ENCODE measurements around the gene MOB3A. TPM values are rescaled to one million over a fixed set of nuclear protein-coding genes. Genes with fewer than 3 reads are reported as not detected.
A peak's percentile ranks its signal among the peaks of the same experiment; 100 is the strongest.

MOB3A gene
- total and polyA plus RNA-seq, 9 of the 15 experiments (the other 6 are each of a cell fraction or from before 2014, with no cell fraction given) = 1.1 to 24.1 (median 6.0) TPM

- no peak for TF ChIP-seq ID3 (CRISPR knock-in tag; IDR thresholded peaks at IDR 0.05)
- peak; percentile 83 for TF ChIP-seq ID3 (tag; IDR thresholded peaks at IDR 0.05)
- 0 out of 2 replicates have a peak, but pooled peaks have one; percentile 21 for TF ChIP-seq HIVEP1 (CRISPR knock-in tag; IDR thresholded peaks at IDR 0.05)
- TF ChIP-seq, protein P1, sequence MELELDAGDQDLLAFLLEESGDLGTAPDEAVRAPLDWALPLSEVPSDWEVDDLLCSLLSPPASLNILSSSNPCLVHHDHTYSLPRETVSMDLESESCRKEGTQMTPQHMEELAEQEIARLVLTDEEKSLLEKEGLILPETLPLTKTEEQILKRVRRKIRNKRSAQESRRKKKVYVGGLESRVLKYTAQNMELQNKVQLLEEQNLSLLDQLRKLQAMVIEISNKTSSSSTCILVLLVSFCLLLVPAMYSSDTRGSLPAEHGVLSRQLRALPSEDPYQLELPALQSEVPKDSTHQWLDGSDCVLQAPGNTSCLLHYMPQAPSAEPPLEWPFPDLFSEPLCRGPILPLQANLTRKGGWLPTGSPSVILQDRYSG (tag; conservative IDR thresholded peaks at IDR 0.05; ENCODE audit: low read depth) = no peak
- peak; percentile 49; the same call in 1 of the 2 replicates for TF ChIP-seq ZNF311 (CRISPR knock-in tag; IDR thresholded peaks at IDR 0.05)
- TF ChIP-seq GTF3C2 (IDR thresholded peaks at IDR 0.05; ENCODE audit: borderline replicate concordance, extremely low read depth, insufficient read length) = no peak
- no peak for TF ChIP-seq THRAP3 (IDR thresholded peaks at IDR 0.05; ENCODE audit: borderline replicate concordance)
- TF ChIP-seq ZNF639 (CRISPR knock-in tag; conservative IDR thresholded peaks at IDR 0.05 in 1 of 2, IDR thresholded peaks at IDR 0.05 in 1 of 2) = 0 out of 4 replicates have a peak, but pooled peaks of 1 of the 2 experiments have one; percentile 52
- peak; percentile 100 for TF ChIP-seq PCBP1 (IDR thresholded peaks at IDR 0.05; ENCODE audit: low read depth, low read length, poor library complexity, severe bottlenecking)
- TF ChIP-seq THAP7 (CRISPR knock-in tag; IDR thresholded peaks at IDR 0.05) = 0 out of 2 replicates have a peak, but pooled peaks have one; percentile 33
- TF ChIP-seq GTF2A2 (tag; IDR thresholded peaks at IDR 0.05) = no peak
- TF ChIP-seq ZNF12 (CRISPR knock-in tag; IDR thresholded peaks at IDR 0.05) = 0 out of 2 replicates have a peak, but pooled peaks have one; percentile 67
- 0 out of 2 replicates have a peak, but pooled peaks have one; percentile 54 for TF ChIP-seq ZEB2 (IDR thresholded peaks at IDR 0.05)
- TF ChIP-seq ZNF384 (IDR thresholded peaks at IDR 0.05; ENCODE audit: low read depth, low read length) = 0 out of 2 replicates have a peak, but pooled peaks have one; percentile 19
- TF ChIP-seq MXD1 (CRISPR knock-in tag; IDR thresholded peaks at IDR 0.05; ENCODE audit: borderline replicate concordance, poor library complexity, severe bottlenecking) = peak; percentile 84
- TF ChIP-seq RBFOX2 (IDR thresholded peaks at IDR 0.05; ENCODE audit: low read depth, low read length) = peak; percentile 87
- peak; percentile 64; the same call in 1 of the 2 replicates for TF ChIP-seq BHLHE40 (IDR thresholded peaks at IDR 0.05; ENCODE audit: low read length)
- TF ChIP-seq U2AF2 (optimal IDR thresholded peaks at IDR 0.05; ENCODE audit: low read depth, low read length) = no peak
- peak; percentile 94; the same call in 1 of the 2 replicates for TF ChIP-seq ZNF76 (CRISPR knock-in tag; IDR thresholded peaks at IDR 0.05; ENCODE audit: borderline replicate concordance)
Measured at GRCh38 chr19:2096034-2096479, at the start of gene MOB3A (continued).

All from K562 (cell line).